Activated naive CD4-positive, alpha-beta T cell treated with anti-CD3 and anti-CD28 coated beads, Interleukin-2, amount 50 U/mL, for 16 hours (primary cell): ENCODE results near the gene VOPP1.

Experiments used
- DNase-seq: peaks from one replicate; pipeline ENCODE4 v3.0.0-alpha.2; 2020

Gene VOPP1

DNA sequence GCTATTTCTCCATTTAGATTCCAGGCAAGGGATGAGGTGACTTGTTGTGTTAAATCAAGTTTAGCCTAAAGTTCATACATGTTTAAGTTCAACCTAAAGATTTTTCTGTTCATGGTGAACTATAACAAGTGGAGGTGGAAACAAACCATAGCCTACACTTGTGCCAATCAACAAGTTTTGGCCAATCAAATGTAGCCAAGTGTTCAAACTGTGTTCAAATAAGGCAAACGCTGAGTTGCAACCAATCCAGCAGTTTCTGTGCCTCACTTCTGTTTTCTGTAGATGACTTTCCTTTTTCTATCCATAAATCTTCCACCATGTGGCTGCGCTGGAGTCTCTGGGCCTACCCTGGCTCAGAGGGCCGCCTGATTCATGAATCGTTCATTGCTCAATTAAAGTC, 4.5 kb upstream of the VOPP1 start:
- DNase-seq: no peak

GRCh38 chr7:55575733-55576132, 3.4 kb upstream of the VOPP1 start:
- no peak for DNase-seq

GRCh38 chr7:55575098-55575497, 2.8 kb upstream of the VOPP1 start:
- no peak for DNase-seq

GRCh38 chr7:55574051-55574717, 1.9 kb upstream of the VOPP1 start:
- DNase-seq: no peak

DNA sequence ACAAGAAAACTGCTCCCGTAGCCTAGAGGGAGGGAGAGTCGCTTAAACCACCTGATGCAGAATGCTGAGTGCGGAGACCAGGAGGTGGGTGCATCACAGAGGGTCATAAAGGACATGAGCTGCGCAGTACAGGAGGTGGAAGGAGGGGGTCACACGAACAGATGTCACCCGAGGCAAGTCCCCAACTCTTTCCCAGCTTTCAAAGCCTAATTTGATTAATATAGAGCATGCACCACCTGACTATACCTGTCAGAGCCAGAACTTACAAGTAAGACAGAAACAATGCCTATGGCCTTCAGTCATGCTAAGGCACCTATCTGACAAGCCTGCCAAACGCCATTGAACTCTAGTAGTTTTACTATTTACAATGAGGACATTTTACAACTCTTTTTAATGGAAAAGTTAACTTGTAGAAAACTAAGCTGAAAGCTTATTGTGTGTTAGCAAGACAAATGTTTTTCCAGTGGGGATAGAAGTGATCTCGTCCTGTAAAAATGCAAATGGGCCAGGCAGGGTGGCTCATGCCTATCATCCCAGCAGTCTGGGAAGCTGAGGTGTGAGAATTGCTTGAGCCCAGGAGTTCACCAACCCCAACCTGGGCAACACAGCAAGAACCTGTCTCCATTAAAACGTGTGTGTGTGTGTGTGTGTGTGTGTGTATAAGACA, 1.1 kb upstream of the VOPP1 start:
- DNase-seq: no peak

DNA sequence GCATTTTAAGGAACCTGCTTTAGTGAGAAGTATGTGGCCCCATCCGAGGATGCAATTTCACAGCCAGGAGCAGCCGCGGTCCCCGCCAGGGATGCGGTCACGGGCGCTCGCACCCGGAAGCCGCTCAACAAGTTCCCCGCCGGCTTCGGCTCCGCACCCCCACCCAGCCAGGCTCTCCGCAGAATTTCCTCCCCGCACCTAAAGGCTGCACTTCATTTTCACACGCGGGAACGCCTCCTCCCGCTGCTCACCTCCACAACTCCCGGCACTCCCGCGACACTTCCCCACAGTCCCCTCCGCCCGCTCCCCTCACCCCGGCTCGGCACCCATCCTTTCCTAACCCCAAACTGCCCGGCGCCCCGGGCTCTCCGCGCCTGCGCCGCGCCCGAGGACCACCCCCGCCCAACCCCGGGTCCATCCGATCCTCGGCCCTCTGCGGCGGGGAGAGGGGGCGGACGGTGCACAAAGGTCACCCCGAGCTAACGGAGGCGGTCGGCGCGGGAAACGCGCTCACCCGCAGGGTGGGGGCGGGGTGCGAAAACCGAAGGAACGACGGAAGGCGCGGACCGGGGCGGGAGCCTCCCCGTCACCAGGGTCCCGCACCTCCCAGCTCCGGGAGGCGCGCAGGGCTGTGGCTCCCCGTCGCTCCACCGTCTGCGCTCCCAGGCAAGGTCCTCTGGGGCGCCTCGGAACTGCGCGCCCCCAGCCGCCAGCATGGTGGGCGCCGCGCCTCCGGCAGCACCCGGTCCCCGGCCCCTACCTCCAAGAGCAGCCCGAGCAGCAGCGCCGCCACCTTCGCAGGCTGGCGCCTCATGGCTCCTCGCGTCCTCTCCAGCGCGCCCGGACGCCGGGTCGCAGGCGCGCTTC, 558 bp downstream of the VOPP1 start:
- peak; percentile 60 for DNase-seq

- DNase-seq: no peak
Measured at GRCh38 chr7:55570939-55571338, 1.4 kb downstream of the VOPP1 start.

DNA sequence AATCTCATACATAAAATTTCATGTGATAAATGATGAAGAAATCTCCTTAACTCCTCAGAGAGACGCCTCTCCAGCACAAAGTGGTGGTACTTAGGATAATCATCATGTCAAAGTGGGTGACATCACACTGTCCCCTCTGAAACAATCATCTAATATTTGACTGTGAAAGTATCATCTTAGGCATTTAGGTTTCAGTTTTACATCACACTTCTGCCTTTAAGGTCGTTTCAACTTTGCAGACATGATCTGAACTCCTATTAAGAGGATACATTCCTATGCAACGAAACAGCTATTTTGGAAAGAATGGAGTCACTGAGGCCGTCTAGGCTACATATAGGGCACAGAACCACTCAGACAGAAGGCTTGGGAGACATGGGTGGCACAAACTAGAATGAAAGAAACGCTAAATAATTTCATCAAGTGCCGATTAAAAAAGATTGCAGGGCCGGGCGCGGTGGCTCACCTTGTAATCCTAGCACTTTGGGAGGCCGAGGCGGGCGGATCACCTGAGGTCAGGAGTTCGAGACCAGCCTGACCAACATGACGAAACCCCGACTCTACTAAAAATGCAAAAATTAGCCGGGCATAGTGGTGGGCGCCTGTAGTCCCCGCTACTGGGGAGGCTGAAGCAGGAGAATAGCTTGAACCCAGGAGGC, 2.0 kb downstream of the VOPP1 start:
- no peak for DNase-seq

DNA sequence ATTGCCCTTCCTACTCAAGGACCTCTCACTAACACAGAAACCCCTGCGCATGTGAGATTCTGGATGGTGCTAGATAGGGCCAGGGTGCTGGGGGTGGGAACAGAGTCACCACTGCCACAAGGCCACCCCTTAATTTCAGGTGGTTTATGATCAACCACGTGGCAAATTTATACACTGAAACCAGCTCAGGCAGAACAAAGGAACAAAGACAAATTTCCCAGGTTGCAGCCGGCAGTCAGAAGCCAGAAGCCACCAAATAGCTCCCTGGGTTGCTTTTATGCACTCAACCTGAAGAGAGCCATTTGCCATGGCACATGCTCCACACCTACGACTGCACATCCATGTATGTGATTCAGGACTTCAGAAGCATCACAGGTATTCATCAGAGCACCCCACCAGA, 2.5 kb downstream of the VOPP1 start:
- DNase-seq: peak; percentile 30

DNA sequence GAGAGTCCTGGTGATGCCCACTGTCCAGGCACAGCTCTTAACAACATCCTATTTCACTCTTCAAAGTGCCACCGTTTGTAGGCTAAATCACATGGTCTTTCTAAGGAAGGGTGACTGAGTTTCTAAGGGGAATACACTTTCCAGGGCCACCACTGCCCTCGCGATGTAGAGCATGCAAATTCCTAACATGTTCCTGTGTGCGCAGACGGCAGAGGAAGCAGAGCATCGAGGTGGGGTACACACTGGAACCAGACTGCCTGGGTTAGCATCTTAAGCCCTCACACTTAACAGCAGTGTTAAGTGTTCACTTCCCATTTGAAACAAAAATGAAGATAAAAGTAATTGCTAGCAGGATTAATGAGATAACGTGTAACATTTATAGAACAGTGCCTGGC, 3.0 kb downstream of the VOPP1 start:
- DNase-seq: no peak

DNA sequence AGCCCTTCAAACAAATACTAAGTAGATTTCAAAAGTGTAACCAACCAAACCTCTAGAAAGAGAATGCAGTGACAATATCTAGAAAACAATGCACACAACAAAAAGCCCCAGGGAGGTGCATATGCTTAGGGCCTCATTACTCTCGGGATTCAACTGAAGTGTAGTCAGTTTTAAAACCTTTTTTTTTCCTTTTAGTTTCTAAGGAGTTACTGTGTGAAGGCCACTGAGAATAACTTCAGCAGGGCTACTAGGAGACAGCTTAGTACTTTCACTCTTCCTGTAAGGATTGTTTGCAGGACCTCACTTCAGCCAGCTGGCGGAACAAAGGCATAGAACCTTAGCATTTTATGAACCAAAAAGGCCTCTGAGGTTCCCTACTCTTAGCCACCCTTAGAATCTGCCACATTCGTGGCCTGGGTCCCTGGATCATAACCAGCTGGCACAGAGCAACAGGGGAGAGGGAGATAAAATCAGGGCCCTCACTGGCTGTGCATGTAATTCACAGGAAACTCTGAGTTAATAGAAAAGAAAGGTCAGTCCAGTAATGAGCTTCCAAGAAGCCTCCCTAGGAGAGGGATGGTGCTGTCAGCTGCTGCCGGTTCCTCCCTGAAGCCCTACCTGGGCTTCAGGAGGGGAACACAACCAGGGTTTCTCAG, 3.6 kb downstream of the VOPP1 start:
- DNase-seq: no peak

DNA sequence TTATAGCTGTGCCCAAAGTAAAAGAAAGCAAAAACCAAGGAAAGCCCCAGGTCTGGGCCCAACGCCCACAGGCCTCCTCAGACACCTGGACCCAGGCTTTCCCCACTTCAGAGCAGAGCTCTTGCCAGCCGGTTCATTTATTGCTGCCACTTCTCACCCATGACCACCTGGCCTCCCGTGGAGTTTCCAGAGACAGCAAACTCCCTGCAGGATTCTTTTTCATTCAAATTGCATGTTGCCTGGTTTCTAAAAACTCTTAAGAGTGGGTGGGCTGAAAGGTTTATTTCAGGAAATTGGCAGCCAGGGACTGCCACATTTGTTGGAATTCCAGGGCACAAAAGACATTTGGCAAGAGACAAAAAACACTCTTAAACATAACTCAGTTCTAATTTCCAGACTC, 4.7 kb downstream of the VOPP1 start:
- no peak for DNase-seq

- DNase-seq: no peak
Measured at GRCh38 chr7:55565681-55566080, 6.6 kb downstream of the VOPP1 start.

DNA sequence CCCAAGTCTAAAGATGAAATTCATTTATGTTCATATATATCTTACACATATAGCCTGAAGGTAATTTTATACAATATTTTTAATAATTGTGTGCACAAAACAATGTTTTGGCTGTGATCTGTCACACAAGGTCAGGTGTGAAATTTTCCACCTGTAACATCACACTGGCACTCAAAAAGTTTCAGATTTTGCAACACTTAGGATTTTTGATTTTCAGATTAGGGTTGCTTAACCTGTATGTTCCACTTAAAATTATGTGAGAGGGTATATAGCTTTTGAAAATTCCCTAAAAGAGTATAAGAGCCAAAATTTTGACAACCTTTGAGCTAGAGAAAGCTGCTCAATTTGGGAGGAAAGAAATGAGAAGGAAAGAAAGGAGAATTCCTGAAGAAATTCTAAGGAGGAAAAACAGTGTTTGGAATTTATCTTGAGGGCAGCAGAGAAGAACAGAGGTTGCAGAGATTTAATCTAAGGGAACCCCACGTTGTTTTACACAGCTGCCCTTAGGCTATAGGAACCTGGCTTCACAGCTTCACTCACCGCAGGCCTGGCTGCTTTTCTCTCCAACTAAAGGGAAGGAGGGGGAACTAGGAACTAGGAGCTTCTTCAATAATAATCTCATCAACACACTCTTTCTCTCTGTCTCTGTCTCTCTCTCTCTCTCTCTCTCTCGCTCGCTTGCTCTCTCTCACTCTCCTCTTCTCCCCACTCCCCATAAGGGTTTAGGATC, 8.5 kb downstream of the VOPP1 start:
- DNase-seq: no peak

DNA sequence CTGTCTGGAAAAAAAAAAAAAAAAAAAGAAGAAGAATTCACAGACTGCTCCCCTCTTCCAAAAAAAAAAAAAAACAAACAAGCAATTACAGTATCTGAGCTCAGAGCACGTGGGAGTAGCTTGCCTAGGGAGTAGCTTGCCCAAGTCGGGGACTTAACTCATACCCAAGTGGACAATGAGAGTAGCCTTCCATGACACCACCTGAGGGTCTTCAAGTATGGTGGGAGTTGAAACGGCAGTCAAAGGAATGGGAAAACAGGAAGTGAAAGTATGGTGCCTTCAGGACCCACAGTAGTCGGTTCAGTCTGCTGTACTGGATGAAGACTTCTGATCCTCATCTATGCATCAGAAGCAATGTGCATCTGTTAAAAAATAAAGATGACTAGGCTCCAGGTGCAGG, 10.6 kb downstream of the VOPP1 start:
- no peak for DNase-seq

DNA sequence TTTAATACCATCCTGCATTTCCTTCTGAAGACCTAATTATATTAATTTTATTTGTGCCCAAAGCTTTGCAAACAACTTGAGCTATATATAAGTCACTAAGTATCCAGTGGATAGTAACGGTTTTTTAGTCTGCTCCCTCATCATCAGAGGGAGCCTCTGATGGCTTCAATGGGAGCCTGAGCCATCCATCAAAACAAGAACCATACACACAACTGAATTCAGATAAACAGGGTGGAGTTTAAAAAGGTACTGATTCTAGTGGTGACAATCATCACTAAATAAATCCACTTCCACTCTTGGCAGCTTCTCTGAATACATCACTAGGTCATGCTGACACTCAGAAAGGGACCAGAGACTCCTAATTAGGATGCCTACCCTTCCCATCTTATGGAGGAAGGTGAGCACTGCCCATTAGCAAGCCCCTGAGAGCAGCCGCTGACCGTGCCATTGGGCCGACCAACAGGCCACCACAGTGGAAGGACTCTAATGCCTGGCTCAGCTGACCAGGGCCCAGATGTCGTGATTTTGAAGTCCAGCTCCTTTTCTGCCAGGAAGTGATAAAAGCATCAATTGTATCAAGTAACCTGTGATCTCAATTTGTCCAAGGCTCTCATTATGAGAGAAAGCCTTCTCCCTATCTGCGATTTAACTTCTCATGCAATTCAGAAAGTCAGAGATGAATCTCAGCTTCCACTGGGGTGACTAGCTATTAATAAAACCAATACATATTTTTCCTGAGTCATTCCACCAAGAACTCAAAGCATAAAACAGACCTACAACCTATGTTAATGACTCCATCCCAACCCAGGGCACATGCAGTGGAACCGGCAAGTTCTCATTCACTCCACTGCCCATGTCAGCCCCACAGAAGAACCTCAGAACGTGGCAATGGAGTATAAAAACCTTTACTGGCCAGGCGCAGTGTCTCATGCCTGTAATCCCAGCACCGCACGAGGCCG, 13.1 kb downstream of the VOPP1 start:
- no peak for DNase-seq

DNA sequence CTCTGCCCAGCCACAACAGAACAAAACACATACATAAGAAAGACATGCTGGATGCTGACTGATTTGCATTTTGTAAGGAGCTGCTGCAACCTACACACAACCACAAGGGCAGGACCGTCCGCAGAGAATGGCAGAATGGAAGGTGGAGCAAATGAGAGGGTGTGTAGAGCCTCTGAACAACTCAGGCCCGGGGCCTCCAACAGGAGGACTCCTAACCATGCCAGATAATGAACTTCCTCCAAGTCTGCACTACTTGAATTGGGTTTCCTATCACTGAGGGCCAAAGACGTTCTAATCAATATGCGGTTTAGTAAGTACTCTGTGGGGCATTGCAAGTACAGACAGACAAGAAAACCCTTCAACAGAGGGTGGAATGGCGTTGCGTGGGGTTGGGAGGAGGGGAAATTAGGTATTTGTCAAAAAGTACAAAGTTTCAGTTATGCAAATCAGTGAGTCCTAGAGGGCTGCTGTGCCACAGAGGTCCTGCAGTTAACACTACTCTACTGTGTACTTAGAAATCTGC, 14.6 kb downstream of the VOPP1 start:
- no peak for DNase-seq

- DNase-seq: no peak
Measured at GRCh38 chr7:55556492-55556891, 15.8 kb downstream of the VOPP1 start.

GRCh38 chr7:55556031-55556430, 16.3 kb downstream of the VOPP1 start:
- no peak for DNase-seq

GRCh38 chr7:55555160-55555559, 17.1 kb downstream of the VOPP1 start:
- DNase-seq: no peak

DNA sequence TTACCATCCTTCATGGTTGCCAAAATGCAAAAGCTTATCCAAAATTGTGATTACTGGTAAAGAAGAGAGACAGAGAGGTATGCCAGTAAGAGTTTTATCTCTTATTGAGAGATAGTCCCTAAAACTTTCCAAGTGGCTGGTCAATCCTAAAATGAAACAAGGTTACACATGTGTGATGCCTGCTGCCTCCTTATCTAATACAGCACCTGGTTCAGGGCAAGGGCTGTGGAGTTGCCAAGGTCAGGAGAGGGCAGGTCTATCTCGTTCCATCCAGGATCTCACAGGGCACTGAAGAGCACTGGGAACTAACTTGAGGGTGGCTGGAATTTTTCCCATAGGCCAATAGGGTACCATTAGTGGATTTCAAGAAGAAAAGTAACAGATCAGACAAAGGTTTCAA, 18.3 kb downstream of the VOPP1 start:
- DNase-seq: no peak
